ENCODE data around the gene INPP5D.
"Not testable (repeated sequence)": the region's sequence is repeated elsewhere in the genome, so short reads cannot be mapped to it uniquely, and the experiment has no call there.

Gene INPP5D

DNA sequence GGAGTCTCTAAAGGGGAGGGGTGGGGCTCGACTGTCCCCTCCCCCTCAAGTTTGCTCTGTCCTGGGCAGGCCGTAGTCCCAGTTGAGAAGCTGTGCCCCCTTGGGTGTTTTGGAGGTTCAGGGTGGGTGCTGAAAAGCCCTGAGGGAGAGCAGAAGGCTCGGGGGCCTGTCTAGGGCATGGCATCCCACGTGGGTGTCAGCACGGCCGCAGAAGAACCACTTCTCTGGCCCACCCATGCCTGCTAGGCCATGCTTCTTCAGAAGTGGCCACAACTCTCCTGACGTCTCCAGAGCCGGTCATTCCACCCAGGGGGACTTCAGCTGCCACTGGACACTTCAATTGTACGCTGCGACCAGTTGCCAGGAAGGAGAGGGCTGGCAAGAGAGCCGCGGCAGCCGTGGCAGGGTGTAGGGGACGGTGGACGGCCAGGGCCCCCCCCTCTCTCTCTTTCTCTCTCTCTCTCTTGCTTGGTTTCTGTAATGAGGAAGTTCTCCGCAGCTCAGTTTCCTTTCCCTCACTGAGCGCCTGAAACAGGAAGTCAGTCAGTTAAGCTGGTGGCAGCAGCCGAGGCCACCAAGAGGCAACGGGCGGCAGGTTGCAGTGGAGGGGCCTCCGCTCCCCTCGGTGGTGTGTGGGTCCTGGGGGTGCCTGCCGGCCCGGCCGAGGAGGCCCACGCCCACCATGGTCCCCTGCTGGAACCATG is at the start of gene INPP5D:
TSS of gene INPP5D (plus strand) at position 546 of the 704 bp plus-strand sequence. CDS start at position 683, 137 bp downstream.
- DNase-seq: peak; percentile 67

DNA sequence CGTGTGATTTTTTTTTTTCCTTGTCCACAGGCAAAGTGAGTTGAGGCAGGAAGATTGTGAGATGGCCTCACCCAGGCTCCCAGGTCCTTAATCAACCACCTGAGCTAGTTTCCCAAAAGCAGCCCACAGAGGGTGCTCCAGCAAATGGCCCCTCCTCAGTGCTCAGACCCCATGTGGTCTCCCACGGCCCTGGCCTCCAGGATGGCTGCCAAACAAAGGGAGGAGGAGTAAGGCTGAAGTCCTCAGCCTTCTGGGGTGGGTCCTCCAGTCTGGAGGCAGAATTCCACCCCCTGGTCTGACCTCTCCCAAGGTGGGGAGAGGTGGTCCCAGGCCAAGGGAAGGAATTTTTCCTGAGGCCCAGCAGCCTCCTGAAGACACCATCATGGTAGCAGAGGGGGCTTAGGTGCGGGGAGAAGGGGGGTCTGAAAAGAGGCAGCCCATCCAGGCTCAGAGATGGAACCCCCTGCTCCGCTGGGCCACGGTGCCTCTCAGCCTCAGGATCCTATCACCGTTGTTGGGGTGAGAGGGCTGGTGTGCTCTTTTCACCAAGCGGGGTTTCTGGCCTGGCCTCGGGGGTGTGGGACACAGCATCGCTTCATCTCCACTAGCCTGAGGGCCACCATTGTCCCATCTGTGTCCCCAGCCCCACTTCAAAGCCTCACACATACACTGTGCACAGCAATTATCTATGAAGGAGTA is 49.4 kb upstream of the INPP5D start:
- no peak for DNase-seq

DNA sequence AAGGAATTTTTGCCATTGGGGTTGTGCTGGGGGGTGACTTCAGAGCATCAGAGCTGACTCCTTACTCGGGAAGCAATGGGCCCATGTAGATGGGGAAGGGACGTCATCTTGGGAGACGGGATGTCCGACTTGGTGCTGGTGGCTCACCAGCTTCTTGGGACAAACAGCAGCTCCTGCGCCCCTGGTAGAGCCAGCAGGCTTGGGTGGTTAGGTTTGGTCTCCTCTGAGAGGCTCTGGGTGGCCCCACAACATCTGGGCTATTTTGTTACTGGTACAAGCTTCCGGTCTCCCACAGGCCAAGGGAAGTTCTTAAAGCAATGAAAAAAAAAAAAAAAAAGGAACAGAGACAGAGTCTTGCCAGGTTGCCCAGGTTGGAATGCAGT is 48.9 kb upstream of the INPP5D start:
- no peak for DNase-seq

DNA sequence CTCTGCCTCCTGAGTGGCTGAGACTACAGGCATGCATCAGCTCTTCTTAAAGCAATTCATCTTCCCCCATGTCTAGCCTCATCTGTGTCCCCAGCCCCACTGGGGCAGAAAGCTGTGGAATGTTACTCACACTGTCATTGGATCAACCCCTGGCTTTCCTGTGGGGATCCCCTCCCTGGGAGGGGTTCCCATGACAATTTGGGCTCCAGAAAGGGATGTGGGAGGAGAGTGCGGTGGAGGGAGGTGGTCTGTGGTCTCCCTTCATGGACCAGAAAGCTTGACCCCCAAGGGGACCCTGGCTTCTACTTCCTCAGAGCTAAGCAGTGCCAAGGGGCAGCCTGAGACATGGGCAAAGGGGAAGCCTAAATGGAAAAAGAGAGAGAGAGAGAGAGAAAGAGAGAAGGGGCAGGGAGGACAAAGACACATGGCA is 48.4 kb upstream of the INPP5D start:
- no peak for DNase-seq

DNA sequence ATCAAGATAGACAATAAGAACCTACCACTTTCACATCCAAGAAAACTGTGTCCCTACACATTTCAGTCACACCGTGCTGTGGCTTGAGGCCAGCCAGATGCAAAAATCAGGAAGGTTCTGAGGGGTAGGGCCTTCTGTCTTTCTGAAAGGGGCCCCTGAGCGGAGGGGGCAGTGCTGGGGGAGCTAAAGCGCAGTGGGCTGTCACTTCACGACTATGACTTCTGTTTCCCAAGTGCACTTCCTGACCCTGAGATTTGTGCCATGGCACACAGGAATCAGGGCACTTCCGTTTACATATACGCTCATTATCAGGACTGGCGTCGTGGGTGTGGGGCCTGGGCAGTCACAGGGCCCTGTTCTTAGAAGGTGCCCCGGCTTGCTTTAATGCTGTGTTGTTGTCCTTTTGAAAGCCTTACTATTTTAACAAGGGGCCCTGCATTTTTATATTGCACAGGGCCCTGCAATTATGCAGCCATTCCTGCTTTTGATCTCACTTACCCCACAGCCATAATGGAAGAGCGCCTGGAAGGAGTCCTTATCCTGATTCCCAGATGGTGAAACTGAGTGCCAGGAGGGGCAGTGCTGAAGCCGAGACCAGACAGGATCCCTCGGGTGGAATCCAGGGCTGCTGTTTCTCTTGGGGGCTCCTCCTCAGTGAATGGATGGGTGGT is 47.7 kb upstream of the INPP5D start:
- DNase-seq: no peak

DNA sequence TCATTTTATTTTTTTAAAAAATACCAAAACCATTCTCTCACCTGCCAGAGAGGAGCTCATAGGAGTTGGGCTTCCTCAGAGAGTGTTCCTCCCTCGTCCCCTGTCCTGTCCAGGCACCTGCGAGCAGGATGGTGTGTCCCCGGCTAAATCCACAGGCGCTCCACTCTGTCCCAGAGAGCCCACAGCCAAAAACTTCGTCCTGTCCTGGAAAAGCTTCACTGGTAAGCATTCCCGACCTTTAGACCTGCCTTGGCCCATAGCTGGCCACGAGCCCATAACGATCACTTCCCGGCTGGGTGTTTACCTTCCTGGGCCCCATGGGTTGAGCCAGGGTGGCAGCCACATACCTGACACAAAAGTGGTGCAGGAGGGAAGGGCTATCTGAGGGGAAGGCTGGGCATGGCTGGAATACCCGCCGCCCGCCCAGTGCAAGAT is 47.1 kb upstream of the INPP5D start, which contains the start of gene NGEF:
TSS of gene NGEF (minus strand) at position 230 of the 435 bp plus-strand sequence. CDS start 38,366 bp downstream, outside the sequence.
- no peak for DNase-seq

DNA sequence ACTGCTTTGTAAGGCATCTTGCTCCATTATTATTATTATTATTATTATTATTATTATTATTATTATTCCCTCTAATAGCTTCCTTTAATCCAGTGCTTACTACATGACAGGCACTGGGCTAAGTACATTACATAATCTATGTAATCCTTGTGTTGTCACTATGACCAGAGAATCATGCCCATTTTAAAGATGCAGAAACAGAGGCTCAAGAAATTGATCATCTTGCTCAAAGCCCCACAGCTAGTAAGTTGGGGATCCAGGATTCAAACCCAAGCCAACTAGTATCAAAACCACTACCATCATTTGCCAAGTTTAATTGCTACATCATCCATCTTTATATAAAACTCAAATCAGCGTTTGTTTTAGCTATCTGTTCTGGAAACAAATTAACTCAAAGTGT is 46.5 kb upstream of the INPP5D start:
- no peak for DNase-seq

DNA sequence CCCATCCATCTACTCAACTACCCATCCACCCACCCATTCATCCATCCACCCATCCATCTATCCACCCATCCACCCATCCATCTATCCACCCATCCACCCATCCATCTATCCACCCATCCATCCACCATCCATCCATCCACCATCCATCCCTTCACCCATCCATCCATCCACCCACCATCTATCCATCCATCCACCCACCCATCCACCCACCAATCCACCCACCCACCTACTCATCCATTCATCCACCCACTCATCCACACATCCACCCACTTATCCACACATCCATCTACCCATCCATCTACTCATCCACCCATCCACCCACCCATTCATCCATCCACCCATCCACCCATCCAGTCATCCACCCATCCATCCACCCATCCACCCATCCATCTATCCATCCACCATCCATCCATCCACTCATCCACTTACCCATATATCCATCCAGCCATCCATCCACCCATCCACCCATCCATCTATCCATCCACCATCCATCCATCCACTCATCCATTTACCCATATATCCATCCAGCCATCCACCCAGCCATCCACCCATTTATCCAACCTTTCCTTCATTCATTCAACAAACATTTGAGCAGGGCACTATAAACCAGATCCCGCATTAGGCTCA is 45.0 kb upstream of the INPP5D start:
- no peak for DNase-seq

DNA sequence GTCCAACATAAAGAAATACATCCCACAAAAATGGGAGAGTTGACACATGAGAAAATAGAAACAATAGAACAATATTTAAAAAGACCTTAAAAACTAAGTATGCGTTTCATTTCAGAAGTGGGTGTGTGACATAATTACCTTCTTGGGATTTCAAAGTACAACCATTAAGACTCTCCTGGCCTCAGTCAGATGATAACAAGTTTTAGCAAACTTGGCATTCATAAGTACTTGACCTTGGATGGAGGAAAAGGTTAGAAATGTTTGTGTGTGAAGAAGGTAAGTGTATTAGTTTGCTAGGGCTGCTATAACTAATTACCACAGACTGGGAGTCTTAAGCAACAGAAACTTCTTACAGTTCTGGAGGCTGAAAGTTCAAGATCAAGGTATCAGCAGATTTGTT is 42.2 kb upstream of the INPP5D start:
- no peak for DNase-seq

DNA sequence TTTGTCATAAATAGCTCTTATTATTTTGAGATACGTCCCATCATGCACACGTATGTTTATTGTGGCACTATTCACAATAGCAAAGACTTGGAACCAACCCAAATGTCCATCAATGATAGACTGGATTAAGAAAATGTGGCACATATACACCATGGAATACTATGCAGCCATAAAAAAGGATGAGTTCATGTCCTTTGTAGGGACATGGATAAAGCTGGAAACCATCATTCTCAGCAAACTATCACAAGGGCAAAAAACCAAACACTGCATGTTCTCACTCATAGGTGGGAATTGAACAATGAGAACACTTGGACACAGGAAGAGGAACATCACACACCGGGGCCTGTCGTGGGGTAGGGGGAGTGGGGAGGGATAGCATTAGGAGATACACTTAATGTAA is 40.5 kb upstream of the INPP5D start:
- not testable (repeated sequence) for DNase-seq

DNA sequence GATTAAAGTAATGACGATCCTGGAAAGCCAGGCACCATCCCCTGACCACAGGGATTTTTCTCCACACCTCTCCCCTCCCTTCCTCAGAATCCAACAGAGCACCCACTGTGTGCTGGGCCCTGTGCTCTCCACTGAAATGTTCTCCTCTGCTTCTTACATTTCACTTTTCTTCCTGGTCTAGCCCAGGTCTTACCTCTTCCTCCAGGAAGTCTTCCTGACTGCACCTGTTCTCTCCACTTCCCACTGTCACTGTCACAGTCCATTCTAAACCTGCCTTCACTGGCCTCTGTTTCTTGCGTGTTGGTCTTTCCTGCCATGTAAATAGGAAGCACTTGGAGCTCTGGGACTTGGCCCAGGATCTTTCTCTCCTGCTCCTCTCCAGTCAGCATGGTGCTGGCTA is 39.7 kb upstream of the INPP5D start:
- DNase-seq: no peak

DNA sequence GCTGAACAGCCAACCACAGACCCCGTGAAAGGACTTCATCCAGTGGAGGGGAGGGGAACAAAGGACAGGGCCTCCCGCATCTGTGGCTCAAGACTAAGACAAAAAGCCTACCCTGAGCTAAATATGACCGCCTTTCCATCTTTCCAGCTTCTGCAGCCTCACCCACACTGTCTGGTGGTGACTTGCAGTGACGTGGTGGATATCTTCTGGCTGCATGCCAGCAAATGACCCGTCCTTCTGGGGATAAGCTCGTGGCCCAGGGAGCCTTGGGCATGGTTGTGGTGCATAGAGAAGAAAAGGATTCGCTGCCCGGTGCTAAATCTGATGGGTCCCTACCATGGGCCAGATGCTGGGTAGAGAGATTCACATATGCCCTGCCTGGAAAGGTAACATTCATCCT is 38.4 kb upstream of the INPP5D start:
- DNase-seq: no peak

DNA sequence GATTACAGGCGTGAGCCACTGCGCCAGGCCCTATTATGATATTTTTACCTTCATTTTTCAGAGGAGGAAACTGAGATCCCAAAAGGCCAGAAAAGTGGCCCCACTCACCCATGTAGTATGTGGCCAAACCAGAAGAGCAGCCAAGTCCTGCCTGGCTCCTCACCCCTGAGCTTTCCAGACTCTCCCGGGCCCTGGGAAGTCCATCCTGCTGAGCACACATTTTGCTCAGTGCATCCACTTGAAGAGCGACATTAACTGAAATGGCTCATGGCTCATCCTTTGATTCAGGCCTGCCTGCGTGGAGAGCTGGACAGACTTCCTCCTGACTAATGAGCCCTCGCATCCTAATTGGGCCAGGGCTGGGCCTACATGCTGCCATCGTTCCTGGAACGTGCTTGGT is 37.6 kb upstream of the INPP5D start:
- DNase-seq: no peak

DNA sequence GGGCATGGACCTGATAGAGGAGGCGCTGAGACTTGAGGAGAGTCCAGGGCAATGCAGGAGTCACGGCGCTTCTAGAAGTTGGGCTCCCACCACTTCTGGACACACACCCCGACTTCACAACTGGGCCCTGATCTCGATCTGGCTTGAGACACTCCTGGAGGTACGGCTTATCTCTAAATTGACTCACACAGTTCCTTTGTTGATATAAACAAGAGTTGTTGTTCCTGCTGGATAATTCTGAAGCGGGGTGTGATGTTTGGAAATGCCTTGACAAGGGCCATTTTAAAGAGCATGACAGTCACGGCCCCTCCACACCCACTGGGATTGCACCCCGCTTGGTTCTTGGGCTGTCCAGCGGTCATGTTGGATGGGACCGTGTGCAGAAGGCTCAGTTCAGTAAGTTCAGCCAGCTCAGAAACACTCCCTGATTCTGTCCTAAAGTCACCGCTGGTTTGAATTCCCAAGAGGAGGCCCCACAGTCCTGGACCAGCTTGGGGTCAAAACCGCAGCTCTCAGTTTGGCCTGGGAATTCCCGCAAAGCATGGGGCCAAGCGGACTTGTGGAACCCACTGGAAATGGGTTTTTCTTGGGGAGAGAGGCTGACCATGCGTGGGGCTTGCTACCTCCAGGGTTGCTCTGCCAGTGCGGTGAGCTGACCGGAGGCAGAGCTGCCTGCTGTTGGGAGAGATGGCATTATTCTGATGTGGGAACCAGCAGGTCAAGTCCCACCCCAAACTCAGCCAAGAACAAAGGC is 37.0 kb upstream of the INPP5D start:
- DNase-seq: no peak

DNA sequence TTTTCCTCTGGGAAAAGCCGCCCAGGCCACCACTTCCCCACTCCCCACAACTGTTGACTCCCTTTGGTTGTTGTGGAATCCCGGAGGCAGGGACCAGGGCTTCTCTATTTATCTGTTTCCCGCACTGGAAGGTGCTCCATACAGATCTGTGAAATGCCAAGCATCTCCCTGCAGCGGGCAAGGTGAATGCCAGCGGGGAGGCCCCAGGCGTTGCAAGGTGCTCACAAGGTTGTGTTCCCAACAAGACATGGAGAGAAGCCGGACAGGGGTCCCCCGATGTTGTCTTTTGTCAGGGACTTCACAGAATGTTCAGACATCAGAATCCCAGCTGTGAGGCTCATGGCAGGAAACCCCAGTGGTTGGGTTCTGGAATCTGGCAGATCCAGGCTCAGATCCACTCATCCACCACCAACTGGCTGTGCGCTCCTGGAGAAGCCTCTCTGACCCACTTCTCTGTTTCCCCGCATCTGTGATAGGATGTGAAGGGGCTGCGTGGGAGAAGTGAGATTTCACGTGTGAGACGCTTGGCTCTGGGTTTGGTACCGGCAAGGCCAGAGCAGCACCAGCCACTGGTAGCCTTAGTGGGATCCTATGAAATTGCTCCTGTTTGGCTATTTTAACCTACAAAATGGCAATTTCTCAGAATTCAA is 36.3 kb upstream of the INPP5D start:
- DNase-seq: no peak

DNA sequence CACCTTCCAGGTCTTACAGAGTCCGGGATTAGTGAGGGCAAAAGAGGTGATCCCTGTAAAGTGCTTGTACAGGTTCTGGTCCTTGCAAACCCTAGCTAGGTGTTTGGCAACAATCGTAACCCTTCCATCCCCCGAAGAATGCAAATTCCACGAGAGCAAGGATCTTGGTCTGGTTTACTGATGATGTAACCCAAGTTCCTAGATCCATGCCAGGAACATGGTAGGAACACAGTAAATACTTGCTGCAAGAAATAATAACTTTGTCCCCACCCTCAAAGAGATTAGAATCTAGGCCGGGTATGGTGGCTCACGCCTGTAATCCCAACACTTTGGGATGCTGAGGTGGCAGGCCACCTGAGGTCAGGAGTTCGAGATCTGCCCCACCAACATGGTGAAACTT is 34.4 kb upstream of the INPP5D start:
- DNase-seq: no peak

DNA sequence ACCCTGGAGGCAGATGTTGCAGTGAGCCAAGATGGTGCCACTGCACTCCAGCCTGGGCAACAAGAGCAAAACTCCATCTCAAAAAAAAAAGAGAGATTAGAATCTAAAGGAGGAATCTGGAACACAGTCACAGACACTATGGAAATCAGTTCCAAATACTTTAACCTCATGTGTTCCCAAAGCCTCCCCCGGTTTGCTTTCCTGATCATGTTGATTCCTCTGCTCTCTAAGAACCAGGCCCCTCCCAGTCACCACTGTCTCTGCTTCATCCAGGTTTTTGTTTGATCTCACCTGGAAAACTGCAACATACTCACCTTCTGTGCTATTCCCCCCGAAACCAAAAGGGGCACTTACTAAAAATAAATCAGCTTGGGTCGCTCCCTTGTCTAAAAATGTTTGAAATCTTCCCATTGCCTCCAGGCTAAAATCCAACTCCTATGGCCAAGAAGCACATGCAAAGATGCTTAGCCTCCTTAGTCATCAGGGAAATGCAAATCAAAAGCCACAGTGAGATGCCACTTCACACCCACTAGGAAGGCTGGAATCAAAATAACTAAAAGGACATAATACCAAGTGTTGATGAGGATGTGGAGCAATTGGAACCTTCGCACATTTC is 33.8 kb upstream of the INPP5D start:
- DNase-seq: no peak

DNA sequence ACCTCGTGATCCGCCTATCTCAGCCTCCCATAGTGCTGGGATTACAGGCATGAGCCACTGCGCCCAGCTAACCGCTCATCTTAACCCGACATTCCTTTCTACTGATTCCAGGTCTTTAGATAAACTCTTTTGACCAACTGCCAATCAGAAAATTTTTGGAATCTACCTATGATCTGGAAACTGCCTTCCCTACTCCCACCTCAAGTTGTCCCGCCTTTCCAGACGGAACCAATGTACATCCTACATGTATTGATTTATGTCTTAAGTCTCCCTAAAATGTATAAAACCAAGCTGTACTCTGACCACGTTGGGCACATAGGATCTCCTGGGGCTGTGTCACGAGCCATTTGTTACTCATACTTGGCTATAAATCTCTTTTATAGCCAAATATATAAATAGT is 30.8 kb upstream of the INPP5D start:
- no peak for DNase-seq

DNA sequence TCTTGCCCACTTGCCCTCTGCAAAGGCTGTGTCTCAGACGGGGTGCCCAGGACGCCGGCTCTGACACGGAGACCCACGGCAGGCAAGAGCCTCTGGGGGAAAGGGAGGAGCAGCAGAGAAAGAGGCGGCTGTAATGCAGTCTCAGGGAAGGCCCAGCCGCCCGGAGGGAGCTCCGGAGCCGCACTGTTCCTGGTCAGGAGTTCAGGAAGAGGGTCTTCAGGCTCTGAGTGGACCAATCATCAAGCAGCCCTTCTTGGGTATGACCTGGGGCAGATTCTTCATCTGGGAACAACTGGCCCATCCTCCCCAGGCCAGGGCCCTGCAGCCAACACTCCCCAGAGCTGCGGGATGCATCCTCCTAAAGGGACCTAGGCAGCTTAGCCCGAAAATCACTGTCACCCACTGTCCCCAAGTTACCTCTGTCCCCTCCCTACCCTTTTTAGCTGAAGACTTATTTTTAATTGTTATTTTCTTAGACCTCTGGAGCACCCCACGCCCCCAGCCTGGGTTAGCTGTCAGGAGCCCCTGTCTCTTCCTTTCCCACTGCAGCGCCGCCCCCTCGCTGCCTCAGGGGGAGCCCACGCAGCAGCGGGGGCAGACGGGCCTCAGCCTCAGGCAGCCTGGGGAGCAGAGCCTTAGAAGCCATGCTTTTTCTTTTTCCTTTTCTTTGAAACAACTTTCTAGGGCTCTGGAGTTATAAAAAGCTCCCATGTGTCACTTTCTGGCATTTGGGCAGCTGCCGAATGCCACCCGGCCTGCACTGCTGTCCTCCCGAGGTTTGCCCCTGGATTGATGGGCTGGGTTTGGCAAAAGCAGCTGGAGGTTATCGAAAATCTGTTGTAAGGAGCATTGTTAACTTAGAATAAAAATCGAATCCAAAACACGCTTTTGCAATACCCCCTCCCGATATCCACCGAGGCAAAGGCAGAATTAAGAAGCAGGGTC is 28.3 kb upstream of the INPP5D start:
- DNase-seq: no peak

DNA sequence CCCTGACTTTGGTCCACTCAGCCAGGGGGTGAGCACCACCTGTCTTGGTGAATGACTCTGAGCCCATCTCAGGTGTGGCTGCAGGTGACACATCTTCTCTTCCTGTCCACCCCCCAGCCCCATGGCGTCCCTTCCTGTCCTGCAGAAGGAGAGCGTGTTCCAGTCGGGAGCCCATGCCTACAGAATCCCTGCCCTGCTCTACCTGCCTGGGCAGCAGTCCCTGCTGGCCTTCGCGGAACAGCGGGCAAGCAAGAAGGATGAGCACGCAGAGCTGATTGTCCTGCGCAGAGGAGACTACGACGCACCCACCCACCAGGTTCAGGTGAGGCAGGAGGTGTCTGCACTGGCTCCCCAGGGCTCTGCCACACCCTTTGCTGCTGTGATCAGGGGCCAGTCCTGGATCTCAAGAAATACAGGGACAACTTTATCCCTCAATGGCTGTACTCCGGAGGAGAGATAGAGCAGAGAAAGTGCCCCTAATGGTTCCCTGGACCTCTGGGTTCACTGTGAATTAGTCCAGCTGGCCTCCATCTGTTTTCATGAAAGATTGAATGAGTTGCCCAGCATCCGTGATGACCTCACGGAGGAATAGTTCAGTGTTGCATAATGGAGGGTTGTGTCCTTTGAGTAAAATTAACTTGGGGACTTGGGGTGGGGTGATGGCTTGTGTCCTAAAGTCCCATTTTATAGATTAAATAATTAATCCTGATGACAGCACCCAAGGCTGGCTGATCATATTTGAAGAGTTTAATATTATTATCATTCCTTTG is 27.4 kb upstream of the INPP5D start, which contains the start of gene NEU2:
TSS of gene NEU2 (plus strand) at position 122 of the 770 bp plus-strand sequence. CDS start at position 122, 0 bp downstream.
- DNase-seq: no peak

Data from activated effector memory CD4-positive, alpha-beta T cell treated with Interleukin-2 at 50 U/mL for 16 hours (primary cell).